Natural killer cell (primary cell): ENCODE results near the gene HUNK. TPM values are rescaled to one million over a fixed set of nuclear protein-coding genes. Genes with fewer than 3 reads are reported as not detected.

Experiments used
- ATAC-seq, 3 donors: fragments of 150-1000 bp in 2 of 3; fragments of 200-7000 bp in 1 of 3; cut with Tn5 transposase; 1 replicate in 1 of 3; 2 replicates in 2 of 3; pipeline ENCODE4 v1.10.0; 2021; ENCODE audit warnings: mild to moderate bottlenecking in 2 of 3, moderate library complexity in 2 of 3
- DNase-seq, 2 donors: peaks; one replicate each; pipeline versions ENCODE4 v3.0.0 to v3.0.0-alpha.2; 2013 to 2021; ENCODE audit warnings: mixed read lengths in 1 of 2
- H3K27ac ChIP-seq: one replicate; pipeline ENCODE4 v1.5.1; 2013; ENCODE audit warnings: mild to moderate bottlenecking, low read length
- H3K27me3 ChIP-seq: one replicate; pipeline ENCODE4 v1.6.1; 2013; ENCODE audit warnings: low read length; ENCODE audit not compliant: control insufficient read depth, insufficient read depth
- H3K36me3 ChIP-seq: one replicate; pipeline ENCODE4 v1.6.1; 2013; ENCODE audit warnings: low read length; ENCODE audit not compliant: control insufficient read depth, insufficient read depth
- H3K4me1 ChIP-seq: one replicate; pipeline ENCODE4 v1.6.1; 2013; ENCODE audit warnings: low read length; ENCODE audit not compliant: control insufficient read depth, insufficient read depth
- H3K4me3 ChIP-seq: one replicate; pipeline ENCODE4 v1.5.1; 2013; ENCODE audit warnings: low read length
- H3K9me3 ChIP-seq: one replicate; pipeline ENCODE4 v1.6.1; 2013; ENCODE audit warnings: low read length; ENCODE audit not compliant: control insufficient read depth, insufficient read depth
- H3K27ac Mint-ChIP-seq, 2 donors: one replicate each; pipeline ENCODE4 v1.8.0; 2022; ENCODE audit warnings: mild to moderate bottlenecking in 2 of 2, mixed read lengths in 2 of 2, moderate library complexity in 1 of 2
- H3K27me3 Mint-ChIP-seq, 2 donors: one replicate each; pipeline ENCODE4 v1.8.0; 2022; ENCODE audit warnings: low read depth in 2 of 2, mixed read lengths in 2 of 2
- H3K36me3 Mint-ChIP-seq: one replicate; pipeline ENCODE4 v1.8.0; 2022; ENCODE audit warnings: mixed read lengths
- H3K4me1 Mint-ChIP-seq, 2 donors: one replicate each; pipeline ENCODE4 v1.8.0; 2022; ENCODE audit warnings: mixed read lengths in 2 of 2
- H3K4me3 Mint-ChIP-seq: one replicate; pipeline ENCODE4 v1.8.0; 2022; ENCODE audit warnings: mild to moderate bottlenecking, moderate library complexity, mixed read lengths
- H3K9me3 Mint-ChIP-seq, 2 donors: one replicate each; pipeline ENCODE4 v1.8.0; 2022; ENCODE audit warnings: mixed read lengths in 2 of 2
- CTCF ChIP-seq: fragments of 200-600 bp; IDR thresholded peaks from one replicate; pipeline ENCODE4 v1.8.0; 2022; ENCODE audit warnings: antibody characterized with exemption
- WGBS: methylation state at CpG from one replicate; pipeline ENCODE4 v1.1.7; 2013; ENCODE audit warnings: missing lambda C conversion rate; ENCODE audit not compliant: insufficient coverage; 5-methylcytosine and 5-hydroxymethylcytosine counted together
- intact Hi-C: fragments of 100-400 bp; cut with micrococcal nuclease; formaldehyde crosslinking; loops from one replicate; pipeline ENCODE4 v1.14.2; 2022
- total RNA-seq, 4 donors: library from RNA; stranded (reverse); fragments of 120-200 nt in 1 of 4; gene quantifications; one replicate each; pipeline versions ENCODE4 v1.2.3 to v1.2.4, GENCODE V29; 2013 to 2022

Gene HUNK
- total RNA-seq, 3 donors from 2014 or later (not counting 1 experiment from before 2014, with no cell fraction given) = not detected

- ATAC-seq = no peak
- Histone ChIP-seq H3K4me1 (no peaks in the 10 kb centered on the region), H3K9me3 (no peaks in the 10 kb centered on the region), H3K36me3 (no peaks in the 10 kb centered on the region), H3K27ac (no peak overlapping the region), H3K27me3 (peaks cover 2% of the 10 kb centered on the region), H3K4me3 (no peak overlapping the region)
- peaks cover 23 to 47% of the 10 kb centered on the region in 2 donors for H3K27me3 Mint-ChIP-seq
- intact Hi-C loops = no loop called here
- DNase-seq = no peak
- no peak overlapping the region for H3K27ac Mint-ChIP-seq
- no peak for TF ChIP-seq CTCF
- no peaks in the 10 kb centered on the region for H3K4me1 Mint-ChIP-seq
- 58% methylated on average over 20 of the region's 20 CpGs for WGBS
- H3K4me3 Mint-ChIP-seq = no peak overlapping the region
- no peaks in the 10 kb centered on the region for H3K36me3 Mint-ChIP-seq
- H3K9me3 Mint-ChIP-seq = no peaks in the 10 kb centered on the region
Measured at GRCh38 chr21:31908106-31909031, 35.5 kb downstream of the HUNK start.

GRCh38 chr21:31909153-31910073 lies 36.6 kb downstream of the HUNK start:
- no peak overlapping the region for H3K4me3 Mint-ChIP-seq
- Histone ChIP-seq H3K9me3 (no peaks in the 10 kb centered on the region), H3K4me3 (no peak overlapping the region), H3K27ac (no peak overlapping the region), H3K36me3 (no peaks in the 10 kb centered on the region), H3K4me1 (no peaks in the 10 kb centered on the region), H3K27me3 (peaks cover 2% of the 10 kb centered on the region)
- no peaks in the 10 kb centered on the region for H3K9me3 Mint-ChIP-seq
- DNase-seq = no peak
- TF ChIP-seq CTCF = no peak
- intact Hi-C loops = no loop called here
- no peaks in the 10 kb centered on the region for H3K36me3 Mint-ChIP-seq
- H3K27me3 Mint-ChIP-seq = peaks cover 23 to 40% of the 10 kb centered on the region in 2 donors
- H3K4me1 Mint-ChIP-seq = no peaks in the 10 kb centered on the region
- no peak for ATAC-seq
- WGBS = 39% methylated on average over 18 of the region's 18 CpGs
- no peak overlapping the region for H3K27ac Mint-ChIP-seq

GRCh38 chr21:31910074-31910470 lies 37.3 kb downstream of the HUNK start:
- no peaks in the 10 kb centered on the region for H3K36me3 ChIP-seq
- H3K27ac ChIP-seq = no peak overlapping the region
- Mint-ChIP-seq H3K27ac (no peak overlapping the region), H3K9me3 (no peaks in the 10 kb centered on the region), H3K27me3 (peaks cover 19 to 35% of the 10 kb centered on the region in 2 donors), H3K36me3 (no peaks in the 10 kb centered on the region), H3K4me3 (no peak overlapping the region), H3K4me1 (no peaks in the 10 kb centered on the region)
- WGBS = 96% methylated on average over 2 of the region's 2 CpGs
- H3K4me3 ChIP-seq = no peak overlapping the region
- no peak for DNase-seq
- H3K9me3 ChIP-seq = no peaks in the 10 kb centered on the region
- TF ChIP-seq CTCF = no peak
- H3K4me1 ChIP-seq = no peaks in the 10 kb centered on the region
- ATAC-seq = no peak
- H3K27me3 ChIP-seq = peaks cover 2% of the 10 kb centered on the region
- intact Hi-C loops = no loop called here
